Lung (tissue), 12 donors: Measurements from ENCODE around the gene RPS26. TPM values are rescaled to one million over a fixed set of nuclear protein-coding genes. Genes with fewer than 3 reads are reported as not detected.

Source experiments
- ATAC-seq: fragments of 200-7000 bp; cut with Tn5 transposase; one replicate; pipeline ENCODE4 v1.9.1; 2020; ENCODE audit warnings: moderate number of reproducible peaks; ENCODE audit not compliant: insufficient read depth, low FRiP score
- DNase-seq, 3 donors: peaks; one replicate each; pipeline ENCODE4 v3.0.0-alpha.2; 2013 to 2017
- H3K27ac ChIP-seq, 2 donors: one replicate each; pipeline ENCODE4 v1.5.1; 2013; ENCODE audit warnings: mild to moderate bottlenecking in 2 of 2, moderate library complexity in 2 of 2, control low read depth in 1 of 2, inconsistent platforms in 1 of 2, low read depth in 1 of 2, low read length in 1 of 2
- H3K27me3 ChIP-seq, 3 donors: one replicate each; pipeline ENCODE4 v1.5.1; 2013; ENCODE audit warnings: low read length in 2 of 3; ENCODE audit not compliant: control insufficient read depth in 3 of 3, insufficient read depth in 3 of 3
- H3K36me3 ChIP-seq, 4 donors: one replicate each; pipeline ENCODE4 v1.5.1; 2013; ENCODE audit warnings: low read length in 4 of 4, mild to moderate bottlenecking in 1 of 4, moderate library complexity in 1 of 4; ENCODE audit not compliant: control insufficient read depth in 4 of 4, insufficient read depth in 4 of 4
- H3K4me1 ChIP-seq, 5 donors: one replicate each; pipeline ENCODE4 v1.5.1; 2013; ENCODE audit warnings: low read length in 5 of 5, mild to moderate bottlenecking in 2 of 5, moderate library complexity in 1 of 5; ENCODE audit not compliant: control insufficient read depth in 5 of 5, insufficient read depth in 5 of 5
- H3K4me3 ChIP-seq: one replicate; pipeline ENCODE4 v1.5.1; 2013; ENCODE audit warnings: mild to moderate bottlenecking, control low read depth, moderate library complexity
- H3K9ac ChIP-seq, 2 donors: one replicate each; pipeline ENCODE4 v1.5.1; 2013; ENCODE audit warnings: low read length in 2 of 2, control low read depth in 1 of 2; ENCODE audit not compliant: insufficient read depth in 1 of 2
- H3K9me3 ChIP-seq, 4 donors: one replicate each; pipeline ENCODE4 v1.5.1; 2013; ENCODE audit warnings: low read length in 3 of 4, mild to moderate bottlenecking in 1 of 4, moderate library complexity in 1 of 4; ENCODE audit not compliant: control insufficient read depth in 4 of 4, insufficient read depth in 3 of 4
- CTCF ChIP-seq: IDR thresholded peaks from 2 replicates; pipeline ENCODE4 v1.5.1; 2012; ENCODE audit warnings: mild to moderate bottlenecking; ENCODE audit errors: control extremely low read depth, extremely low read depth
- WGBS, 2 donors: extraction: QIAGEN DNeasy Blood & Tissue Kit; methylation state at CpG; one replicate each; pipeline ENCODE4 v1.1.7; 2013; 5-methylcytosine and 5-hydroxymethylcytosine counted together
- polyA plus RNA-seq, 2 donors: library from polyadenylated mRNA; stranded (reverse); fragments of 200-250 nt; gene quantifications; one replicate each; pipeline ENCODE4 v1.2.1, GENCODE V29; 2013
- total RNA-seq, 2 donors: library from RNA; depleted of rRNA in 1 of 2; stranded (reverse); fragments of >200 nt in 1 of 2; gene quantifications; one replicate each; pipeline ENCODE4 v1.2.1, GENCODE V29; 2014 to 2021
- donor health status: control.
- donor health status: control.
- donor health status: Bipolar disorder and iron deficiency.
- donor health status: healthy.
- donor health status: DM: yes; HTN: yes; CAD: no.

RPS26 gene
- total and polyA plus RNA-seq, 4 donors = 53.1 to 1,477 (median 591) TPM

GRCh38 chr12:56081393-56082347 lies 40.0 kb downstream of the RPS26 start:
- H3K4me1 ChIP-seq = peaks cover 0 to 17% (median 2%) of the 10 kb centered on the region in 5 donors
- no peak overlapping the region for H3K9ac ChIP-seq
- DNase-seq (peak; percentile 9 to 58 (median 23)), ATAC-seq (no peak)
- no peaks in the 10 kb centered on the region for H3K9me3 ChIP-seq
- peak overlapping the region in 1 of 2 donors; percentile 88 for H3K27ac ChIP-seq
- peaks cover 0 to 27% (median 25%) of the 10 kb centered on the region in 3 donors for H3K27me3 ChIP-seq
- no peak for TF ChIP-seq CTCF
- H3K4me3 ChIP-seq = peak overlapping the region; percentile 26
- H3K36me3 ChIP-seq = no peaks in the 10 kb centered on the region
- WGBS, 2 donors = 52 to 65% methylated on average over 5 to 6 of the region's 6 CpGs

- ATAC-seq = no peak
Observed at GRCh38 chr12:56082382-56082781, 40.7 kb downstream of the RPS26 start.

GRCh38 chr12:56082967-56083366 lies 41.2 kb downstream of the RPS26 start:
- Histone ChIP-seq H3K9ac (no peak overlapping the region), H3K27me3 (peaks cover 0 to 27% (median 25%) of the 10 kb centered on the region in 3 donors), H3K4me3 (no peak overlapping the region), H3K36me3 (peaks cover 0 to 2% (median 0%) of the 10 kb centered on the region in 4 donors), H3K9me3 (no peaks in the 10 kb centered on the region), H3K4me1 (peaks cover 0 to 17% (median 6%) of the 10 kb centered on the region in 5 donors), H3K27ac (no peak overlapping the region)
- ATAC-seq (no peak), DNase-seq (no peak)
- 61 to 82% methylated on average over 3 of the region's 3 CpGs for WGBS, 2 donors
- no peak for TF ChIP-seq CTCF

More at GRCh38 chr12:56082382-56082781, 40.7 kb downstream of the RPS26 start:
- H3K4me1 ChIP-seq = peaks cover 0 to 17% (median 2%) of the 10 kb centered on the region in 5 donors
- TF ChIP-seq CTCF = no peak
- no peaks in the 10 kb centered on the region for H3K36me3 ChIP-seq
- H3K9ac ChIP-seq = no peak overlapping the region
- peaks cover 0 to 27% (median 25%) of the 10 kb centered on the region in 3 donors for H3K27me3 ChIP-seq
- no peak for DNase-seq
- H3K4me3 ChIP-seq = no peak overlapping the region
- H3K27ac ChIP-seq = peak overlapping the region in 1 of 2 donors; percentile 27
- H3K9me3 ChIP-seq = no peaks in the 10 kb centered on the region
- 75 to 93% methylated on average over 2 of the region's 2 CpGs for WGBS, 2 donors
